Hippocampal formation (tissue), 2 donors: Measurements from ENCODE around the gene TMEM238L.
"Not testable (repeated sequence)": the region's sequence is repeated elsewhere in the genome, so short reads cannot be mapped to it uniquely, and the experiment has no call there.

ENCODE experiments used
- DNase-seq, 2 donors: peaks; one replicate each; lab custom pipeline; 2025; lab: John Stamatoyannopoulos, UW

Gene TMEM238L

GRCh38 chr17:10803830-10804475 lies at the start of gene TMEM238L:
Gene TMEM238L (minus strand): TSS chr17:10804099. CDS start chr17:10803963, 136 bp downstream.
- no peak for DNase-seq

GRCh38 chr17:10846636-10847035 lies 42.7 kb upstream of the TMEM238L start:
- DNase-seq = not testable (repeated sequence)

GRCh38 chr17:10845388-10845751 lies 41.5 kb upstream of the TMEM238L start:
- DNase-seq = no peak

GRCh38 chr17:10844621-10845387 lies 40.9 kb upstream of the TMEM238L start:
- peak; percentile 45 to 56 for DNase-seq

GRCh38 chr17:10843811-10844210 lies 39.9 kb upstream of the TMEM238L start:
- no peak for DNase-seq

- DNase-seq = peak; percentile 35 to 60
Measured at GRCh38 chr17:10842658-10843057, 38.8 kb upstream of the TMEM238L start.

GRCh38 chr17:10838682-10839081 lies 34.8 kb upstream of the TMEM238L start:
- DNase-seq = no peak

- DNase-seq = no peak
Measured at GRCh38 chr17:10837921-10838320, 34.0 kb upstream of the TMEM238L start, which contains the start of gene PIRT. Gene PIRT (minus strand): TSS chr17:10838087. CDS start chr17:10825645, 12,442 bp downstream.

GRCh38 chr17:10836966-10837590 lies 33.2 kb upstream of the TMEM238L start:
- DNase-seq = no peak

GRCh38 chr17:10836145-10836544 lies 32.2 kb upstream of the TMEM238L start:
- DNase-seq = no peak

GRCh38 chr17:10831696-10832095 lies 27.8 kb upstream of the TMEM238L start:
- DNase-seq = no peak

- no peak for DNase-seq
Measured at GRCh38 chr17:10827898-10828552, 24.1 kb upstream of the TMEM238L start.

GRCh38 chr17:10824874-10825273 lies 21.0 kb upstream of the TMEM238L start:
- DNase-seq = no peak

GRCh38 chr17:10821770-10822169 lies 17.9 kb upstream of the TMEM238L start:
- DNase-seq = no peak

- DNase-seq = no peak
Measured at GRCh38 chr17:10821054-10821453, 17.2 kb upstream of the TMEM238L start.

GRCh38 chr17:10815319-10815718 lies 11.4 kb upstream of the TMEM238L start:
- no peak for DNase-seq

- DNase-seq = no peak
Measured at GRCh38 chr17:10814075-10814474, 10.2 kb upstream of the TMEM238L start.

- no peak for DNase-seq
Measured at GRCh38 chr17:10812674-10813073, 8.8 kb upstream of the TMEM238L start.

- no peak for DNase-seq
Measured at GRCh38 chr17:10809605-10810004, 5.7 kb upstream of the TMEM238L start.

GRCh38 chr17:10807704-10808128 lies 3.8 kb upstream of the TMEM238L start:
- DNase-seq = no peak

GRCh38 chr17:10806545-10807262 lies 2.8 kb upstream of the TMEM238L start:
- no peak for DNase-seq

- DNase-seq = no peak
Measured at GRCh38 chr17:10805911-10806310, 2.0 kb upstream of the TMEM238L start.
